ENCODE results near the gene CDHR2.

Gene CDHR2

GRCh38 chr5:176548967-176549444, at the start of gene CDHR2:
Gene CDHR2 (plus strand): TSS chr5:176549342. CDS start chr5:176565353, 16,011 bp downstream.
- H3K4me1 ChIP-seq (ENCODE audit: control insufficient read depth, insufficient read depth, low read length): peaks cover 12% of the 10 kb centered on the region; the same call in 1 of the 2 replicates
- no peak within 1 kb of the TSS for H3K27ac ChIP-seq (ENCODE audit: low read depth, low read length)
- no peaks in the 10 kb centered on the region for H3K9me3 ChIP-seq (ENCODE audit: control insufficient read depth, insufficient read depth, low read depth, low read length)
- peaks cover 11% of the 10 kb centered on the region; the same call in 1 of the 2 replicates for H3K27me3 ChIP-seq (ENCODE audit: control insufficient read depth, insufficient read depth, low read length)
- no peaks in the 10 kb centered on the region for H3K36me3 ChIP-seq (ENCODE audit: control insufficient read depth, insufficient read depth, low read length)
- H3K9ac ChIP-seq (ENCODE audit: low read length): no peak within 1 kb of the TSS
- no peak within 1 kb of the TSS for H3K4me3 ChIP-seq (ENCODE audit: low read depth, low read length)

- H3K36me3 ChIP-seq (ENCODE audit: control insufficient read depth, insufficient read depth, low read length): peaks cover 85% of the 10 kb centered on the region
- no peak overlapping the region for H3K4me3 ChIP-seq (ENCODE audit: low read depth, low read length)
- no peaks in the 10 kb centered on the region for H3K4me1 ChIP-seq (ENCODE audit: control insufficient read depth, insufficient read depth, low read length)
- no peak overlapping the region for H3K9ac ChIP-seq (ENCODE audit: low read length)
- H3K9me3 ChIP-seq (ENCODE audit: control insufficient read depth, insufficient read depth, low read depth, low read length): no peaks in the 10 kb centered on the region
- H3K27ac ChIP-seq (ENCODE audit: low read depth, low read length): no peak overlapping the region
- H3K27me3 ChIP-seq (ENCODE audit: control insufficient read depth, insufficient read depth, low read length): no peaks in the 10 kb centered on the region
Observed at GRCh38 chr5:176500511-176500910, 48.6 kb upstream of the CDHR2 start.

- H3K36me3 ChIP-seq (ENCODE audit: control insufficient read depth, insufficient read depth, low read length): peaks cover 85% of the 10 kb centered on the region
- H3K27ac ChIP-seq (ENCODE audit: low read depth, low read length): no peak overlapping the region
Observed at GRCh38 chr5:176501333-176501732, 47.8 kb upstream of the CDHR2 start.

GRCh38 chr5:176503496-176503895, 45.6 kb upstream of the CDHR2 start:
- H3K4me1 ChIP-seq (ENCODE audit: control insufficient read depth, insufficient read depth, low read length): no peaks in the 10 kb centered on the region
- peaks cover 86% of the 10 kb centered on the region for H3K36me3 ChIP-seq (ENCODE audit: control insufficient read depth, insufficient read depth, low read length)
- H3K9me3 ChIP-seq (ENCODE audit: control insufficient read depth, insufficient read depth, low read depth, low read length): no peaks in the 10 kb centered on the region
- no peak overlapping the region for H3K4me3 ChIP-seq (ENCODE audit: low read depth, low read length)
- H3K27me3 ChIP-seq (ENCODE audit: control insufficient read depth, insufficient read depth, low read length): no peaks in the 10 kb centered on the region
- no peak overlapping the region for H3K9ac ChIP-seq (ENCODE audit: low read length)
- H3K27ac ChIP-seq (ENCODE audit: low read depth, low read length): no peak overlapping the region

More at GRCh38 chr5:176501333-176501732, 47.8 kb upstream of the CDHR2 start:
- Histone ChIP-seq H3K9me3 (ENCODE audit: control insufficient read depth, insufficient read depth, low read depth, low read length) (no peaks in the 10 kb centered on the region), H3K4me1 (ENCODE audit: control insufficient read depth, insufficient read depth, low read length) (no peaks in the 10 kb centered on the region), H3K9ac (ENCODE audit: low read length) (no peak overlapping the region), H3K4me3 (ENCODE audit: low read depth, low read length) (no peak overlapping the region), H3K27me3 (ENCODE audit: control insufficient read depth, insufficient read depth, low read length) (no peaks in the 10 kb centered on the region)

GRCh38 chr5:176507911-176508310, 41.2 kb upstream of the CDHR2 start:
- H3K27me3 ChIP-seq (ENCODE audit: control insufficient read depth, insufficient read depth, low read length): no peaks in the 10 kb centered on the region
- H3K9me3 ChIP-seq (ENCODE audit: control insufficient read depth, insufficient read depth, low read depth, low read length): no peaks in the 10 kb centered on the region
- no peak overlapping the region for H3K9ac ChIP-seq (ENCODE audit: low read length)
- no peaks in the 10 kb centered on the region for H3K4me1 ChIP-seq (ENCODE audit: control insufficient read depth, insufficient read depth, low read length)
- H3K27ac ChIP-seq (ENCODE audit: low read depth, low read length): no peak overlapping the region
- peaks cover 59% of the 10 kb centered on the region for H3K36me3 ChIP-seq (ENCODE audit: control insufficient read depth, insufficient read depth, low read length)
- H3K4me3 ChIP-seq (ENCODE audit: low read depth, low read length): no peak overlapping the region

GRCh38 chr5:176508603-176509002, 40.5 kb upstream of the CDHR2 start:
- no peak overlapping the region for H3K9ac ChIP-seq (ENCODE audit: low read length)
- H3K4me1 ChIP-seq (ENCODE audit: control insufficient read depth, insufficient read depth, low read length): no peaks in the 10 kb centered on the region
- H3K4me3 ChIP-seq (ENCODE audit: low read depth, low read length): no peak overlapping the region
- H3K27ac ChIP-seq (ENCODE audit: low read depth, low read length): no peak overlapping the region
- H3K9me3 ChIP-seq (ENCODE audit: control insufficient read depth, insufficient read depth, low read depth, low read length): no peaks in the 10 kb centered on the region
- no peaks in the 10 kb centered on the region for H3K27me3 ChIP-seq (ENCODE audit: control insufficient read depth, insufficient read depth, low read length)
- H3K36me3 ChIP-seq (ENCODE audit: control insufficient read depth, insufficient read depth, low read length): peaks cover 55% of the 10 kb centered on the region

GRCh38 chr5:176513788-176514187, 35.4 kb upstream of the CDHR2 start:
- Histone ChIP-seq H3K4me3 (ENCODE audit: low read depth, low read length) (no peak overlapping the region), H3K27ac (ENCODE audit: low read depth, low read length) (no peak overlapping the region), H3K9ac (ENCODE audit: low read length) (no peak overlapping the region), H3K4me1 (ENCODE audit: control insufficient read depth, insufficient read depth, low read length) (no peaks in the 10 kb centered on the region), H3K27me3 (ENCODE audit: control insufficient read depth, insufficient read depth, low read length) (no peaks in the 10 kb centered on the region), H3K9me3 (ENCODE audit: control insufficient read depth, insufficient read depth, low read depth, low read length) (no peaks in the 10 kb centered on the region), H3K36me3 (ENCODE audit: control insufficient read depth, insufficient read depth, low read length) (peaks cover 5% of the 10 kb centered on the region)

GRCh38 chr5:176514244-176514950, 34.7 kb upstream of the CDHR2 start:
- H3K4me3 ChIP-seq (ENCODE audit: low read depth, low read length): no peak overlapping the region
- no peak overlapping the region for H3K9ac ChIP-seq (ENCODE audit: low read length)
- H3K9me3 ChIP-seq (ENCODE audit: control insufficient read depth, insufficient read depth, low read depth, low read length): no peaks in the 10 kb centered on the region
- no peaks in the 10 kb centered on the region; the same call in 1 of the 2 replicates for H3K36me3 ChIP-seq (ENCODE audit: control insufficient read depth, insufficient read depth, low read length)
- H3K27ac ChIP-seq (ENCODE audit: low read depth, low read length): no peak overlapping the region
- H3K27me3 ChIP-seq (ENCODE audit: control insufficient read depth, insufficient read depth, low read length): no peaks in the 10 kb centered on the region
- H3K4me1 ChIP-seq (ENCODE audit: control insufficient read depth, insufficient read depth, low read length): no peaks in the 10 kb centered on the region

GRCh38 chr5:176515396-176515795, 33.7 kb upstream of the CDHR2 start:
- H3K36me3 ChIP-seq (ENCODE audit: control insufficient read depth, insufficient read depth, low read length): no peaks in the 10 kb centered on the region
- H3K4me1 ChIP-seq (ENCODE audit: control insufficient read depth, insufficient read depth, low read length): no peaks in the 10 kb centered on the region
- H3K9me3 ChIP-seq (ENCODE audit: control insufficient read depth, insufficient read depth, low read depth, low read length): no peaks in the 10 kb centered on the region
- H3K4me3 ChIP-seq (ENCODE audit: low read depth, low read length): no peak overlapping the region
- no peak overlapping the region for H3K9ac ChIP-seq (ENCODE audit: low read length)
- no peaks in the 10 kb centered on the region for H3K27me3 ChIP-seq (ENCODE audit: control insufficient read depth, insufficient read depth, low read length)
- no peak overlapping the region for H3K27ac ChIP-seq (ENCODE audit: low read depth, low read length)

- no peaks in the 10 kb centered on the region for H3K36me3 ChIP-seq (ENCODE audit: control insufficient read depth, insufficient read depth, low read length)
- H3K4me1 ChIP-seq (ENCODE audit: control insufficient read depth, insufficient read depth, low read length): no peaks in the 10 kb centered on the region
- no peaks in the 10 kb centered on the region for H3K9me3 ChIP-seq (ENCODE audit: control insufficient read depth, insufficient read depth, low read depth, low read length)
- H3K27me3 ChIP-seq (ENCODE audit: control insufficient read depth, insufficient read depth, low read length): no peaks in the 10 kb centered on the region
- no peak overlapping the region for H3K27ac ChIP-seq (ENCODE audit: low read depth, low read length)
- H3K9ac ChIP-seq (ENCODE audit: low read length): no peak overlapping the region
- no peak overlapping the region for H3K4me3 ChIP-seq (ENCODE audit: low read depth, low read length)
Observed at GRCh38 chr5:176517053-176517661, 32.0 kb upstream of the CDHR2 start.

Data from HUES6 (cell line).